ENCODE measurements around the gene MNX1.

- no peak for TF ChIP-seq CTCF (IDR thresholded peaks at IDR 0.05; ENCODE audit: insufficient read depth, low read length)
- no peak for TF ChIP-seq POLR2AphosphoS5 (IDR thresholded peaks at IDR 0.05; ENCODE audit: low read depth)
- no peak for TF ChIP-seq GABPA (IDR thresholded peaks at IDR 0.05; ENCODE audit: low read depth)
- TF ChIP-seq REST (IDR thresholded peaks at IDR 0.05; ENCODE audit: insufficient replicate concordance, low read depth), result no peak
Observed at GRCh38 chr7:157010588-157011332, at the start of gene MNX1.
